Measurements from ENCODE around the gene AGPAT3.

AGPAT3 gene

DNA sequence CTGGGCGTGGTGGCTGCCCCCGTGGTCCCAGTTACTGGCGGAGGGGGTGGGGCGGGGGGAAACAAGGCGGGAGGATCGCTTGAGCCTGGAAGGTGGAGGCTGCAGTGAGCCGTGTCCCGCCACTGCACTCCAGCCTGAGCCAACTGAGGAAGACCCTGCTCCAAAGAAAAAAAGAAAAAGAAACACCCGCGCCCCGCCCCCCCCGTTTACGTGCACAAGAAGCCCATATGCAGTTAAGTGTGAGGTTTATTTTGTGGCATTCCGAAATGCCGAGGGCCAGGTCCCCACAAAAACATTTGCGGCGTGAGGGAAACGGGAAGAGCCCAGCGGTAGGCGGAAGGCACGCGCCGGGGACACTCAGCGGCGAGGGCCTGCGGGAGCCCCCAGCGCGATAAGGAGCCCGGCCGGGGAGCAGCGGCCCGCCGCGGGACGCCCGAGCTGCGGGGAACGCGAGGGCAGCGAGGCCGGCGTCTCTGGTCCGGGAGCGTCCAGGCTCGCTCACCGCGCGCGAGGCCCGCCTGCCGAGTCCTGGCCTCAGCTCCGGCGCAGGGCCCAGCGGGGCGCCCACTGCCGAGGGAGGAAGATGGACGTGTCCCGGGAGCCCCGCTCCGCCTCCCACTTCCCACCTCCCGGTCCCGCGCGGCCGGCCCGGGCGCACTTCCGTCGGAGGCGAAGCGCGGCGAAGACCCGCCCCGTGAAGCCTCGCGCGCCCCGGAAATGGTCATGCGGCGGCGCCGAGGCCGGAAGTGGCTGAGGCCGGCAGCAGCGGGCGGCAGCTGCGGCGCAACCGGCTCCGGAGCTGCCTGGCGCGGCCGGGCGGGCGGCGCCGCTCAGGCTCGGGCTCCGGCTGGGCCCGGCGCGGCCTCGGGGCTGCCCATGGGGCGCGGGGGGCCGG is 146.8 kb downstream of the AGPAT3 start, which contains the start of gene TRAPPC10:
Gene TRAPPC10, plus strand, starts transcription at position 731 of the 895 bp plus-strand sequence. CDS start 185 bp downstream, outside the sequence.
- Histone ChIP-seq H3K4me1 (ENCODE audit: control insufficient read depth, insufficient read depth, low read length) (peaks cover 25% of the 10 kb centered on the region), H3K4me3 (ENCODE audit: low read depth, low read length) (peak within 1 kb of the TSS; percentile 81), H3K36me3 (ENCODE audit: control insufficient read depth in 2 of 2, insufficient read depth in 1 of 2, low read length in 2 of 2) (no peaks in the 10 kb centered on the region), H3K27ac (ENCODE audit: extremely low read depth, low read depth, low read length) (peak within 1 kb of the TSS; percentile 97), H3K9me3 (ENCODE audit: control insufficient read depth, insufficient read depth, low read depth, low read length) (no peaks in the 10 kb centered on the region)
- ChIA-PET CTCF (interaction anchor here (2.1 kb wide), 1 partner anchor 36 kb away, joined by 6 read pairs; no protein-coding TSS in a partner anchor), POLR2A (interaction anchor here (0.6 to 2.2 kb wide), 8 partner anchors 9 to 235 kb away, joined by 3 to 6 read pairs (median 3); no protein-coding TSS in a partner anchor)
- TF ChIP-seq ZNF311 (tag by site-specific recombination; IDR thresholded peaks at IDR 0.05; ENCODE audit: borderline replicate concordance): no peak
- TF ChIP-seq ZNF792 (tag by site-specific recombination; IDR thresholded peaks at IDR 0.05): no peak
- TF ChIP-seq ZNF701 (tag by site-specific recombination; IDR thresholded peaks at IDR 0.05): no peak
- TF ChIP-seq, protein P1, sequence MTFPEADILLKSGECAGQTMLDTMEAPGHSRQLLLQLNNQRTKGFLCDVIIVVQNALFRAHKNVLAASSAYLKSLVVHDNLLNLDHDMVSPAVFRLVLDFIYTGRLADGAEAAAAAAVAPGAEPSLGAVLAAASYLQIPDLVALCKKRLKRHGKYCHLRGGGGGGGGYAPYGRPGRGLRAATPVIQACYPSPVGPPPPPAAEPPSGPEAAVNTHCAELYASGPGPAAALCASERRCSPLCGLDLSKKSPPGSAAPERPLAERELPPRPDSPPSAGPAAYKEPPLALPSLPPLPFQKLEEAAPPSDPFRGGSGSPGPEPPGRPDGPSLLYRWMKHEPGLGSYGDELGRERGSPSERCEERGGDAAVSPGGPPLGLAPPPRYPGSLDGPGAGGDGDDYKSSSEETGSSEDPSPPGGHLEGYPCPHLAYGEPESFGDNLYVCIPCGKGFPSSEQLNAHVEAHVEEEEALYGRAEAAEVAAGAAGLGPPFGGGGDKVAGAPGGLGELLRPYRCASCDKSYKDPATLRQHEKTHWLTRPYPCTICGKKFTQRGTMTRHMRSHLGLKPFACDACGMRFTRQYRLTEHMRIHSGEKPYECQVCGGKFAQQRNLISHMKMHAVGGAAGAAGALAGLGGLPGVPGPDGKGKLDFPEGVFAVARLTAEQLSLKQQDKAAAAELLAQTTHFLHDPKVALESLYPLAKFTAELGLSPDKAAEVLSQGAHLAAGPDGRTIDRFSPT (tag by site-specific recombination; IDR thresholded peaks at IDR 0.05): no peak
- TF ChIP-seq, protein P2, sequence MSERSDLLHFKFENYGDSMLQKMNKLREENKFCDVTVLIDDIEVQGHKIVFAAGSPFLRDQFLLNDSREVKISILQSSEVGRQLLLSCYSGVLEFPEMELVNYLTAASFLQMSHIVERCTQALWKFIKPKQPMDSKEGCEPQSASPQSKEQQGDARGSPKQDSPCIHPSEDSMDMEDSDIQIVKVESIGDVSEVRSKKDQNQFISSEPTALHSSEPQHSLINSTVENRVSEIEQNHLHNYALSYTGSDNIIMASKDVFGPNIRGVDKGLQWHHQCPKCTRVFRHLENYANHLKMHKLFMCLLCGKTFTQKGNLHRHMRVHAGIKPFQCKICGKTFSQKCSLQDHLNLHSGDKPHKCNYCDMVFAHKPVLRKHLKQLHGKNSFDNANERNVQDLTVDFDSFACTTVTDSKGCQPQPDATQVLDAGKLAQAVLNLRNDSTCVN (tag by site-specific recombination; optimal IDR thresholded peaks at IDR 0.05): peak; percentile 89
- peak; percentile 82; the same call in 1 of the 2 replicates for TF ChIP-seq ZNF76 (tag by site-specific recombination; IDR thresholded peaks at IDR 0.05; ENCODE audit: borderline replicate concordance, low read depth)
- peak; percentile 91 for TF ChIP-seq ZBTB20 (tag by site-specific recombination; IDR thresholded peaks at IDR 0.05)
- no peak for TF ChIP-seq BCL11B (tag by site-specific recombination; IDR thresholded peaks at IDR 0.05; ENCODE audit: low read depth)
- TF ChIP-seq, protein P3, sequence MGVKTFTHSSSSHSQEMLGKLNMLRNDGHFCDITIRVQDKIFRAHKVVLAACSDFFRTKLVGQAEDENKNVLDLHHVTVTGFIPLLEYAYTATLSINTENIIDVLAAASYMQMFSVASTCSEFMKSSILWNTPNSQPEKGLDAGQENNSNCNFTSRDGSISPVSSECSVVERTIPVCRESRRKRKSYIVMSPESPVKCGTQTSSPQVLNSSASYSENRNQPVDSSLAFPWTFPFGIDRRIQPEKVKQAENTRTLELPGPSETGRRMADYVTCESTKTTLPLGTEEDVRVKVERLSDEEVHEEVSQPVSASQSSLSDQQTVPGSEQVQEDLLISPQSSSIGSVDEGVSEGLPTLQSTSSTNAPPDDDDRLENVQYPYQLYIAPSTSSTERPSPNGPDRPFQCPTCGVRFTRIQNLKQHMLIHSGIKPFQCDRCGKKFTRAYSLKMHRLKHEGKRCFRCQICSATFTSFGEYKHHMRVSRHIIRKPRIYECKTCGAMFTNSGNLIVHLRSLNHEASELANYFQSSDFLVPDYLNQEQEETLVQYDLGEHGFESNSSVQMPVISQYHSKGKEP (tag by site-specific recombination; IDR thresholded peaks at IDR 0.05): peak; percentile 38; the same call in 1 of the 2 replicates
- TF ChIP-seq ZIC2 (tag by site-specific recombination; IDR thresholded peaks at IDR 0.05): peak; percentile 94
- TF ChIP-seq OVOL3 (tag by site-specific recombination; IDR thresholded peaks at IDR 0.05): no peak
- TF ChIP-seq ZNF629 (tag by site-specific recombination; IDR thresholded peaks at IDR 0.05): no peak
- TF ChIP-seq ZXDB (tag by site-specific recombination; IDR thresholded peaks at IDR 0.05): no peak; the same call in 1 of the 2 replicates
- no peak for TF ChIP-seq ZNF670 (tag by site-specific recombination; IDR thresholded peaks at IDR 0.05; ENCODE audit: low read depth)
- no peak for TF ChIP-seq ZNF155 (tag by site-specific recombination; IDR thresholded peaks at IDR 0.05)
- no peak for TF ChIP-seq ZNF211 (tag by site-specific recombination; IDR thresholded peaks at IDR 0.05; ENCODE audit: low read depth)
- TF ChIP-seq REPIN1 (tag by site-specific recombination; IDR thresholded peaks at IDR 0.05; ENCODE audit: low read depth): no peak
- no peak; the same call in 1 of the 2 replicates for TF ChIP-seq TRIM28 (IDR thresholded peaks at IDR 0.05; ENCODE audit: borderline replicate concordance, low read length)
- no peak for TF ChIP-seq ZBTB7A (tag by site-specific recombination; IDR thresholded peaks at IDR 0.05; ENCODE audit: low read depth)
- TF ChIP-seq ZNF350 (tag by site-specific recombination; IDR thresholded peaks at IDR 0.05): no peak
- TF ChIP-seq, protein P4, sequence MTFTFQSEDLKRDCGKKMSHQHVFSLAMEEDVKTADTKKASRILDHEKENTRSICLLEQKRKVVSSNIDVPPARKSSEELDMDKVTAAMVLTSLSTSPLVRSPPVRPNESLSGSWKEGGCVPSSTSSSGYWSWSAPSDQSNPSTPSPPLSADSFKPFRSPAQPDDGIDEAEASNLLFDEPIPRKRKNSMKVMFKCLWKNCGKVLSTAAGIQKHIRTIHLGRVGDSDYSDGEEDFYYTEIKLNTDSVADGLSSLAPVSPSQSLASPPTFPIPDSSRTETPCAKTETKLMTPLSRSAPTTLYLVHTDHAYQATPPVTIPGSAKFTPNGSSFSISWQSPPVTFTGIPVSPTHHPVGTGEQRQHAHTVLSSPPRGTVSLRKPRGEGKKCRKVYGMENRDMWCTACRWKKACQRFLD (tag by site-specific recombination; IDR thresholded peaks at IDR 0.05): no peak
- TF ChIP-seq HOXC10 (CRISPR knock-in tag; IDR thresholded peaks at IDR 0.05): no peak
- peak; percentile 42; the same call in 1 of the 2 replicates for TF ChIP-seq ZNF677 (tag by site-specific recombination; IDR thresholded peaks at IDR 0.05)
- TF ChIP-seq ZNF184 (tag by site-specific recombination; IDR thresholded peaks at IDR 0.05): 0 out of 2 replicates have a peak, but pooled peaks have one; percentile 65
- TF ChIP-seq KLF10 (tag by site-specific recombination; IDR thresholded peaks at IDR 0.05): peak; percentile 65
- TF ChIP-seq ZNF214 (tag by site-specific recombination; IDR thresholded peaks at IDR 0.05; ENCODE audit: borderline replicate concordance): no peak
- peak; percentile 84 for TF ChIP-seq ZNF335 (tag by site-specific recombination; conservative IDR thresholded peaks at IDR 0.05)
- no peak for TF ChIP-seq ZNF768 (tag by site-specific recombination; IDR thresholded peaks at IDR 0.05)
- no peak for TF ChIP-seq ZNF112 (tag by site-specific recombination; IDR thresholded peaks at IDR 0.05)
